ENCODE measurements around the gene WDPCP. TPM values are rescaled to one million over a fixed set of nuclear protein-coding genes. Genes with fewer than 3 reads are reported as not detected.

Gene WDPCP
- total RNA-seq, 4 donors from 2014 or later = 7.2 to 47.3 (median 13.0) TPM

DNA sequence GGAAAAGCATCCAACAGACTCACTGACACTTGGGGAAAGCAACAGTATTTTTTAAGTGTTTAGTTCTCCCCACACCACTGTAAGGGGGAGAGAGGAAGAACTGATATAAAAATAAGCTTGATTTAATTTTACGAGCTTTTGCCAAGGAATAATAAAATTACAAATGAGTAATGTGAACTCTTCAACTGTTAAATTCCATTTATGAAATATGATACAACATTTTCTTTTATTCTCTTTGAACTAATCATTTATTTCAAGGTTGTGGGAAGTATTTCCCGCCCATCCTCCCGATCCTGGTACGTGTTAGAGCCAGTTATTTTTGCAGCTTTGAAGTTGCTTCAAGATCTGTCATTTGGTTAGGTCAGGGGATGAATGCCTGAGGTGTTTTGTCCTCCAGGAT, 35.2 kb downstream of the WDPCP start:
- no peak overlapping the region for H3K27ac ChIP-seq

DNA sequence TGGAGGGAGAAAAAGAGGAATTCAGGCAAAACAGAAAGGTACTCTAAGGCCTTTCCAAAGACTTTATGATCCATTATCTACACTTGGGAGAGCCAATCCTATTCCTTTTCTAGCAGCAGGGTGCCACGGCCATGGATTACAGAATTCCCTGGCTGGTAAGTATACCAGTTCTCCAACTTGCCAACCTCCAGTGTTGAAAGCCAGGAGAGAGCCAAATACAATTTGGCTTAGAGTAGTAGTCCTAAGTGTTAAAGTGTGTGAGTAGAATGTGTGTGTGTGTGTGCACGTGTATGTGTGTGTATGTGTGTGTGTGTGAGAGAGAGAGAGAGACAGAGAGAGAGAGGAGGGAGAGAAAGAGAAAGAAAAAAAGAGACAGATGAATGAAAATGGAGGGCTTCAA, 43.3 kb downstream of the WDPCP start:
- no peaks in the 10 kb centered on the region for H3K9me3 ChIP-seq
- ATAC-seq = no peak
- no peak overlapping the region for H3K4me3 ChIP-seq
- H3K4me1 ChIP-seq = no peaks in the 10 kb centered on the region
- no peak overlapping the region for H3K27ac ChIP-seq
- no peak for DNase-seq
- H3K36me3 ChIP-seq = no peaks in the 10 kb centered on the region
- in situ Hi-C loops (cut with MboI; ENCODE audit: low sequenced_read_pairs in 4 of 4) (no loop called here), intact Hi-C loops (cut with DNase I; ENCODE audit: low total_unique reads) (no loop called here)
- H3K27me3 ChIP-seq = no peaks in the 10 kb centered on the region
- TF ChIP-seq, protein P1, sequence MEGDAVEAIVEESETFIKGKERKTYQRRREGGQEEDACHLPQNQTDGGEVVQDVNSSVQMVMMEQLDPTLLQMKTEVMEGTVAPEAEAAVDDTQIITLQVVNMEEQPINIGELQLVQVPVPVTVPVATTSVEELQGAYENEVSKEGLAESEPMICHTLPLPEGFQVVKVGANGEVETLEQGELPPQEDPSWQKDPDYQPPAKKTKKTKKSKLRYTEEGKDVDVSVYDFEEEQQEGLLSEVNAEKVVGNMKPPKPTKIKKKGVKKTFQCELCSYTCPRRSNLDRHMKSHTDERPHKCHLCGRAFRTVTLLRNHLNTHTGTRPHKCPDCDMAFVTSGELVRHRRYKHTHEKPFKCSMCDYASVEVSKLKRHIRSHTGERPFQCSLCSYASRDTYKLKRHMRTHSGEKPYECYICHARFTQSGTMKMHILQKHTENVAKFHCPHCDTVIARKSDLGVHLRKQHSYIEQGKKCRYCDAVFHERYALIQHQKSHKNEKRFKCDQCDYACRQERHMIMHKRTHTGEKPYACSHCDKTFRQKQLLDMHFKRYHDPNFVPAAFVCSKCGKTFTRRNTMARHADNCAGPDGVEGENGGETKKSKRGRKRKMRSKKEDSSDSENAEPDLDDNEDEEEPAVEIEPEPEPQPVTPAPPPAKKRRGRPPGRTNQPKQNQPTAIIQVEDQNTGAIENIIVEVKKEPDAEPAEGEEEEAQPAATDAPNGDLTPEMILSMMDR (IDR thresholded peaks at IDR 0.05 in 4 of 5, conservative IDR thresholded peaks at IDR 0.05 in 1 of 5) = no peak
- no peak for TF ChIP-seq POLR2A (IDR thresholded peaks at IDR 0.05)

More for the DNA sequence above, 35.2 kb downstream of the WDPCP start:
- no peaks in the 10 kb centered on the region for H3K9me3 ChIP-seq
- no peak for DNase-seq
- intact Hi-C loops (cut with DNase I; ENCODE audit: low total_unique reads) (no loop called here), in situ Hi-C loops (cut with MboI; ENCODE audit: low sequenced_read_pairs in 4 of 4) (no loop called here)
- peaks cover 6 to 8% of the 10 kb centered on the region in 2 donors for H3K4me1 ChIP-seq
- TF ChIP-seq, protein P1 (IDR thresholded peaks at IDR 0.05 in 4 of 5, conservative IDR thresholded peaks at IDR 0.05 in 1 of 5) = no peak
- TF ChIP-seq POLR2A (IDR thresholded peaks at IDR 0.05) = no peak
- no peaks in the 10 kb centered on the region for H3K27me3 ChIP-seq
- no peak overlapping the region for H3K4me3 ChIP-seq
- no peak for ATAC-seq
- peaks cover 0 to 7% of the 10 kb centered on the region in 2 donors for H3K36me3 ChIP-seq

DNA sequence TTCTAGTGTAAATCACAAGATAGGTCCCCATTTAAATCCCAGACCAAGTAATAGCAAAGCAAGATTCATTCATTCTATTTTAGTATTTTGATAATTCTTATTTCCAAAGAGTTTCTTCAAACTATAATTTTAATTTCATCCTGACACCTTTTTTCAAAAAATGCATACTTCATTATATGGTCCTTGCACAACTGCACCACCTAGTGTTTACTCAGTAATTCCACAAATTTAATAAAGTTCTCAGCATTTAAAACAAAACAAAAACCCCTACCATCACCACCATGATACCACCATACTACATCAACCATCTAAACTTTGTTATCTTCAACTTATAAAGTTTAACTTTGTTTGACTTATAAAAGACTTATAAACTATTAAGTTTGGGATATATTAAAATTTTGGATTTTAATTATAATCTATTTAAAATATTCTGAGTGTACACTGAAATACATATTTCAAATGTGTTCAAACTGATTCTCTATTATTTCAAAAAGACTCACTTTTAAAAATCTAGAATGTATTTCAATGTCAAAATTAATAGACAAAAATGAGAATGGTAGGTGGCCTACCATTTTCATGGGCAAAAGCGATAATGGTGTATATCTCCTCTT, 44.2 kb downstream of the WDPCP start:
- in situ Hi-C loops (cut with MboI; ENCODE audit: low sequenced_read_pairs in 4 of 4) = no loop called here
- Histone ChIP-seq H3K9me3 (no peaks in the 10 kb centered on the region), H3K27me3 (no peaks in the 10 kb centered on the region), H3K36me3 (no peaks in the 10 kb centered on the region), H3K27ac (no peak overlapping the region), H3K4me3 (no peak overlapping the region), H3K4me1 (no peaks in the 10 kb centered on the region)
- no peak for ATAC-seq
- no peak for DNase-seq
- TF ChIP-seq POLR2A (IDR thresholded peaks at IDR 0.05) = no peak
- TF ChIP-seq, protein P1 (IDR thresholded peaks at IDR 0.05 in 4 of 5, conservative IDR thresholded peaks at IDR 0.05 in 1 of 5) = no peak
- intact Hi-C loops (cut with DNase I; ENCODE audit: low total_unique reads) = no loop called here

DNA sequence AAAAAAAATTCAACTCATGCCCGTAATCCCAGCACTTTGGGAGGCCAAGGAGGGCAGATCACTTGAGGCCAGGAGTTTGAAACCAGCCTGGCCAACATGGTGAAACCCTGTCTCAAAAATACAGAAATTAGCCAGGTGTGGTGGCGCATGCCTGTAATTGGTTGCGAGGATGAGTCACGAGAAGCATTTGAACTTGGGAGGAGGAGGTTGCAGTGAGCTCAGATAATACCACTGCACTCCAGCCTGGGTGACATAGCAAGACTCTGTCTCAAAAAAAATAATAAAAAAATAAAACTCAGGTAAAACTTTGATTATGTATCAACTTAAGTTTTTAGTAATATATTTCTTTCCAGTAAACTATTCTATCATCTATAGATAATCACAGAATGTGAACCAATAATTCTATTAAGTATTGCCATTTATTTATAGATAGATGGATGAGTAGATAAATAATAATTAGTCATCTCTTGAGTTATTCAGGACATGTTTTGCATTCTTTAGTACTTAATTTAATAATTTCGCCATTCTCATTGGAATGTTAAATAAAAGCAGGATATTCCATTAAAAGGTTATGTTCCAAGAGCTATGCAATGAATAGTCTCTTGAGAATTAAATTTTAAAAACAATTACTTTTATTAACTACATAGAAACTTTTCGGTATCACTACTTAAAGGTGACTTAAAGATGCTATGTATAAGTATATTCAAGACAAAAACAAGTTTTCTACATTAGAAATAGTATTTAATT, 48.7 kb downstream of the WDPCP start:
- Histone ChIP-seq H3K4me1 (no peaks in the 10 kb centered on the region), H3K9me3 (no peaks in the 10 kb centered on the region), H3K36me3 (no peaks in the 10 kb centered on the region), H3K27me3 (no peaks in the 10 kb centered on the region), H3K27ac (no peak overlapping the region), H3K4me3 (no peak overlapping the region)
- in situ Hi-C loops (cut with MboI; ENCODE audit: low sequenced_read_pairs in 4 of 4) (no loop called here), intact Hi-C loops (cut with DNase I; ENCODE audit: low total_unique reads) (no loop called here)
- ATAC-seq = no peak
- TF ChIP-seq, protein P1 (IDR thresholded peaks at IDR 0.05 in 4 of 5, conservative IDR thresholded peaks at IDR 0.05 in 1 of 5) = no peak
- no peak for TF ChIP-seq POLR2A (IDR thresholded peaks at IDR 0.05)
- DNase-seq = no peak

Measured in gastrocnemius medialis (tissue), 4 donors.